Measurements from ENCODE around the gene IER5. TPM values are rescaled to one million over a fixed set of nuclear protein-coding genes. Genes with fewer than 3 reads are reported as not detected.

Gene IER5
- total and polyA plus RNA-seq, 9 of the 15 experiments (the other 6 are each of a cell fraction or from before 2014, with no cell fraction given) = 2.4 to 32.1 (median 12.0) TPM

- TF ChIP-seq ATF4 (CRISPR knock-in tag; IDR thresholded peaks at IDR 0.05) = 0 out of 2 replicates have a peak, but pooled peaks have one; percentile 10
- no peak for TF ChIP-seq NR2C2 (CRISPR knock-in tag; IDR thresholded peaks at IDR 0.05)
- TF ChIP-seq NR2C2 (tag; IDR thresholded peaks at IDR 0.05) = no peak
- 0 out of 2 replicates have a peak, but pooled peaks have one; percentile 22 for TF ChIP-seq MTA3 (IDR thresholded peaks at IDR 0.05; ENCODE audit: borderline replicate concordance)
- TF ChIP-seq HNRNPH1 (optimal IDR thresholded peaks at IDR 0.05; ENCODE audit: low read depth, low read length) = no peak
- TF ChIP-seq ESRRB (CRISPR knock-in tag; IDR thresholded peaks at IDR 0.05; ENCODE audit: borderline replicate concordance) = no peak
- TF ChIP-seq ZBTB11 (CRISPR knock-in tag; IDR thresholded peaks at IDR 0.05) = no peak
- peak; percentile 75; the same call in 1 of the 2 replicates for TF ChIP-seq ZSCAN29 (IDR thresholded peaks at IDR 0.05)
- no peak for TF ChIP-seq NFATC3 (IDR thresholded peaks at IDR 0.05)
- peak; percentile 21; the same call in 1 of the 2 replicates for TF ChIP-seq CBFA2T3 (IDR thresholded peaks at IDR 0.05)
- TF ChIP-seq NCOR1 (IDR thresholded peaks at IDR 0.05) = no peak
- TF ChIP-seq ESRRA (IDR thresholded peaks at IDR 0.05; ENCODE audit: borderline replicate concordance, low read depth) = peak; percentile 64; the same call in 1 of the 2 replicates
- peak; percentile 97 for TF ChIP-seq MEF2D (tag; conservative IDR thresholded peaks at IDR 0.05; ENCODE audit: low read depth)
- no peak for TF ChIP-seq RHOXF2B (CRISPR knock-in tag; conservative IDR thresholded peaks at IDR 0.05)
- 0 out of 2 replicates have a peak, but pooled peaks have one; percentile 20 for TF ChIP-seq ATF7 (IDR thresholded peaks at IDR 0.05)
- TF ChIP-seq ZNF584 (CRISPR knock-in tag; IDR thresholded peaks at IDR 0.05; ENCODE audit: low read depth) = no peak
- TF ChIP-seq MTA2 (IDR thresholded peaks at IDR 0.05; ENCODE audit: low read depth) = peak; percentile 8; the same call in 1 of the 2 replicates
- no peak for TF ChIP-seq HNRNPUL1 (IDR thresholded peaks at IDR 0.05; ENCODE audit: low read length)
- TF ChIP-seq ADNP (tag; IDR thresholded peaks at IDR 0.05) = no peak
- TF ChIP-seq NR4A1 (CRISPR knock-in tag; IDR thresholded peaks at IDR 0.05) = no peak
- TF ChIP-seq NR4A1 (tag; IDR thresholded peaks at IDR 0.05) = no peak
- TF ChIP-seq GTF2A2 (tag; IDR thresholded peaks at IDR 0.05) = no peak
- TF ChIP-seq HDGF (IDR thresholded peaks at IDR 0.05) = no peak
Observed at GRCh38 chr1:181131255-181131941, 42.9 kb downstream of the IER5 start (continued).
